GM21619 (cell line): ENCODE measurements around the gene PTTG1IP.
"Not testable (repeated sequence)": the region's sequence is repeated elsewhere in the genome, so short reads cannot be mapped to it uniquely, and the experiment has no call there.

Experiments used
- ATAC-seq: cut with Tn5 transposase; IDR thresholded peaks from one replicate; pipeline ENCODE4 v1.9.1; 2021; ENCODE audit not compliant: unreplicated experiment

PTTG1IP gene

GRCh38 chr21:44883250-44883649 is 9.8 kb upstream of the PTTG1IP start:
- ATAC-seq: no peak

DNA sequence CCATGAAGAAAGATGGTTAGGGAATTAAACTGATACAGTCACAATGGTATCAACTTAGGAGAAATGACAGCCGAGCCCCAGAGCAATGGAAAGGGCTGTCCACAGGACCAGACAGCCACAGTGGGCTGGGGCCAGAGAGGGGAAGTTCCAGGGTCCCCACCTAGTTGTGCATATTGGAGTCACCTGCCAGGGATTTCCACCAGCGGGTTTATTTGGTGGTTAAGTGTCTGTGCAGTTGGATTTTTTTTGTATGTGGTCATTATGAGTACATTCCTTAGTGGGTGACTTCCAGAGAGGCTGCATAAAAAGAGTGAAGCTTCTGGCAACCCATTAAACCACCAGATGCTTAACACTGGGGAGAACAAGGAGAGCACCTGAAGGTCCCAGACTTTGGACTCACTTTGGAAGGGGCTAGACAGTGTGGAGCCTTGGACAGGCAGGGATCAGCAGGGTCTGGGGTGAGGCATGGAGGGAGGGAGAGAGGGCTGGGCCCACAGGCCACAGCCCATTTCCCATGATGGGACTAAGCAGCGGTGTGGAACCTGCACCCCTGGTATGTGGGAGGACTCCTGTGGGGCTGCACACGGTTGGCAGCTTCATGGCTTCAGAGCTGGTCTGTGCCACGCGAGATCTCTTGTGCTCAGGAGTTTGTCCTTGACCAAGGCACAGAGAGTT is 7.8 kb upstream of the PTTG1IP start:
- no peak for ATAC-seq

DNA sequence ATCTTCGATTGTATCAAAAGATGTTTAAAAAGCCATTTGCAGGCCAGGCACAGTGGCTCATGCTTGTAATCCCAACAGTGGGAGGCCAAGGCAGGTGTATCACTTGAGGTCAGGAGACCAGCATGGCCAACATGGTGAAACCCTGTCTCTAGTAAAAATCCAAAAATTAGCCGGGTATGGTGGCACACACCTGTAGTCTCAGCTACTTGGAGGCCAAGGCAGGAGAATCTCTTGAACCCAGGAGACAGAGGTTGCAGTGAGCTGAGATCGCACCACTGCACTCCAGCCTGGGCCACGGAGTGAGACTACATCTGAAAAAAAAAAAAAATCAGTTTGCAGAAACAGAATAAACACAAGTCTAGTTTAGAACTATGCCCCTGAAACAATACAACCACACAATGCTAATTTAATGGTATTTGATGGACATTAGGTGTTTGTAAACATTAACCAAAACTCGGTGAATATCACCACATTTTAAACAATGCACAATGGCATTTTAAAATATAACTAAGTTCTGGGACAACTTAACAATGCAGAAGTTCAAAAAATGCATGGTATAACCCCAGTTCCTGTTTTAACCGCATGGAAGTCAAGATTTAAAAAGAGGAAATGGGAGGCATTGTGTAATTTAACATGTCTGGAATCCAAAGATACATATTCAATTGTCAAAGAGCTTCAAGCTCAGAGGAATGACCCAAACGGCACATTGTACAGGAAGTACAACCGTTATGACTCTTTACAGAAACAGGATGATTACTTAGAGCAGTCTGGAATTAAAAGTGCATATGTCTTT is 7.1 kb upstream of the PTTG1IP start:
- ATAC-seq: no peak

DNA sequence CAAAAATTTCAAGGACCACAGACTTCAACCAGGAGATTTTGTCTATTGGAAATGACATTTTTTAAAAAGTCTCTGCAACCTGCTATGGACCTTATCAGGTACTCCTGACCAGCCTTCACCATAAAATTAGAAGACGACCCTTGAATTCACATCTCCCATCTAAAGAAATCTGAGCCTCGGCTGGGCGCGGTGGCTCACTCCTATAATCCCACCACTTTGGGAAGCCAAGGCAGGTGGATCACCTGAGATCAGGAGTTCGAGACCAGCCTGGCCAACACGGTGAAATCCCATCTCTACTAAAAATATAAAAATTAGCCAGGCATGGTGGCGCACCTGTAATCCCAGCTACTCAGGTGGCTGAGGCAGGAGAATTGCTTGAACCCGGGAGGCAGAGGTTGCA is 5.7 kb upstream of the PTTG1IP start:
- ATAC-seq: not testable (repeated sequence)

DNA sequence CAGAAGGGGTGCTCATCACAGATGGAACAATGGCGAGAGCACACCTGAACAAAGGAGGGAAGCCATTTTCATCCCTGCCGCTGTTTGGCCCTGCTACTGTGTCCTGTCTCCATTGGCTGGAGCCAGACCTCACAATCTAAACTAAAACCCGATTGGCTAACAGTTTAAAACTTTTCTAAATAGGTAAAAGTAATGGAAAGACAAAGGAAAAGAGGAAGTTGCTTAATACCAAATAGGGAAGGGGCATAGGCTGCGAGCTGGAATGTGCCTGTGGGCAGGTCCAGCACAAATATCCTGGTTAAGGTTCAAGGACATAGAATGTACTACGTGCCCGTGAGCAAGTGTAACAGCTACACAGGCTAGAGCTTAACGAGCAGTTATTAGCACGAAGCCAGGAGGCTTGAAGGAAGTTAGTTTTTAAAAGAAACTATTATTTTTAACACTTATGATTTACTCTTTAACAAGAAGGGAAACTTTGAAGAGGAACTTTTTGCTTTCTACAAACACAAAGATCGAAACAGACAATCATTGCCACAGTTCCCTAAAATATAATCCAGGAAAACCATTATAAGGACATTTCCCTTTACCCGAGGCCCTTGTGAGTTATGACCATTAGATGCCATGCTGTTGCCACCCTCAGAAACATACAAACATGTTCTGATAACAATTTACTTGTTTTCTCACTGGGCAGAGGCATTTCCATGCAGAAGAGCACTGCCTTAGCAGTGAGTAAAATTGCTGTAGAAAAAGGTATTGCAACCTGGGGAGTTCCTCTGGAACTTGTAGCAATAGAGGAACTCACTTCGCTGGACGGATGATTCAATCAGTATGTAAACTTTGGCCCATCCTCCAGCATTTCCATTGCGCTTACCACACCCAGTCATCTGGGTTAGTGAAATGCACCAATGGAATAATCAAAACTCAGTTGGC is 4.8 kb upstream of the PTTG1IP start:
- no peak for ATAC-seq

DNA sequence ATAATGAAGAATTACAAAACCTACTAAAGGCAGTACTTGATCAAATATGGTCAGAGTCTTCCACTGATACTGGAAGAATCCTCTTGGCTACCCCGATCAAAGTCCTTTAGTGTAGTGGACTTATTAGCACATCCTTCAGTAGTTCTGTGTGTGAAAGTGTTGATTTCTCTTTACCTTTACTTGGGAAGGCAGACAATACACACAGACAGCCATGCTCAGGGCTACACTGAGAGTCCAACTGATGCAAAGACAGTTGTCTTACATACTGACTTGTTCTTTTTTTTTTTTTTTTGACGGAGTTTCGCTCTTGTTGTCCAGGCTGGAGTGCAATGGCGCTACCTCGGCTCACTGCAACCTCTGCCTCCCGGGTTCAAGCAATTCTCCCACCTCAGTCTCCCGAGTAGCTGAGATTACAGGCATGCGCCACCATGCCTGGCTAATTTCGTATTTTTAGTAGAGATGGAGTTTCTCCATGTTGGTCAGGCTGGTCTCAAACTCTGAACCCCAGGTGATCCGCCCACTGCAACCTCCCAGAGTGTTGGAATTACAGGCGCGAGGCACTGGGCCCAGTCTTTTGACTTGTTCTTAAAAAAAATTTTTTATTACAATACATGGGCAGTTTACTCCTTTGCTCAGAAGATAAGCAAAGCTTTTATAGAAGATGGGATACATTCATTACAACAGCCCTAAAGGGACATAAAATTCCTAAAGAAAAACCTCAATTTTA is 3.5 kb upstream of the PTTG1IP start:
- no peak for ATAC-seq

- ATAC-seq: no peak
Observed at GRCh38 chr21:44875316-44875700, 1.8 kb upstream of the PTTG1IP start.

DNA sequence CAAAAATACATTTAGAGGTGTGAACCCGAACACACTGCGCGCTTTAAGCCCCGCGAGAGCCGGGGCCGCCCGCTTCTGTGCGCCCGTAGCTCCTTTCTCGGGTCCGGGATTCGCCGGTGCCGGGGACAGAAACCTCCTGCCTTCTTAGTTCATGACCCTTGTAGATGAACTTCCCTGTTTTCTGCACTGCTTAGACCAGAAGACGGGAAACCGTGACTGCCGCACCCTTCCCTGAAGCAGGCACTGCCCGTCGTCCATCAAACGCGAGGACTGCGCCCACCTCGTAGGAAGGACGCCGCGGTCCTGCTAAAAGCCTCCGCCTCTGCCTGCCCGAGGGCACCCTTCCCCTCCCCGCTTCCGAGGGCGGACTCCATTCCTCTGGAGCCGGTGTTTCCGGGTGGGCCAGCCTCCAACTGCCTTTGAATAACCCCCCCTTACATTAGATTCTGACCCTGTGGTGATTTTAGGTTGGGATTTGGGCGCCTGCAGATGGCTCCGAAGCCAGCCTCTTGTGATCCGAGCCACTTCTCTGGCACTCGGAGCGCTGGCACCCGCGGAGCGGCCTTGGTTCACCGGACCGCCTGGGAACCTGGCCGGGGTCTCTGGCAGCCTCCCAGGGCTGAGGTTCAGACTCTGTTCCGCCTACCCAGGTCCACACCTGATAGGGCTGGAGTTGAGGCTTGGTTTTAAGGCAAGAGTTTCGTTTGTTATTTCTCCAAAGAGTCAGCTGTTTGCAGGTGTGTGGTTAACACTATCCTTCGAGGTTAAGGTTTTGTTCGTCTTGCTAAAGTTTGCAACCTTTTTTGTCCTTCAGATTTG is 1.2 kb upstream of the PTTG1IP start:
- peak; percentile 15 for ATAC-seq

- peak; percentile 6 for ATAC-seq
Observed at GRCh38 chr21:44874240-44874496, 678 bp upstream of the PTTG1IP start.

- ATAC-seq: no peak
Observed at GRCh38 chr21:44872649-44873355, 688 bp downstream of the PTTG1IP start.

GRCh38 chr21:44872323-44872648 is 1.2 kb downstream of the PTTG1IP start:
- no peak for ATAC-seq

DNA sequence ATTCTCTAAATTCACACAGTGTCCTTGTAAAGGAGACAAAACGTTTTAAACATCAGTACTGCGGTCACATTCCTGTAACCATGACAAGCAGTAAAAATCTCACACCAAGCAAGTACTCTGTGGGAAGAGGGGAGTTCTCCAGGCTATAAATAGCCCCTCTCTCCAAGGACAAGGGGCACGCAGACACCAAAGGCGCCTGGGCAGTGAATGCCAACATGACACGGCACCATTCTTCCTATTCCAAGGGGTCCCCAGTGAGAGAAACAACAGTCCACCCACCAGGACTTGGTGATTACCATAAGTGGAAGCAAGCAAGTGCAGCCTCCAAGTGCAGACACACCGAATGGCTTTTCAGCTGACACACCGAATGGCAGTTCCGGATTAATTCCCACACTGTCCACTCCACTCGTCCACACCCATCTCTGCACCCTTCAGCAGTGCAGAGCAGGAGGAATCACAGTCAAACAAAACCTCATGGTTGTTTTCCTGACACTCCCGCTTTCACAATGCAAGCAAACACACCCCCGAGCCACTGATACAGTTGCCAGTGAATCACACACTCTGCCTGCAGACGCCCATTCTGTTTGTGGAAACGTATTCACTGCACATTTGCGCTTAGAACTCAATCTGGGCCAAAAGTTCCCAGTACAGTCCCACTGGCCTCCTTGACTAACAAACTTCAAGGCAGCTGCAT is 1.8 kb downstream of the PTTG1IP start:
- ATAC-seq: no peak

- no peak for ATAC-seq
Observed at GRCh38 chr21:44870748-44871495, 2.6 kb downstream of the PTTG1IP start.

- ATAC-seq: no peak
Observed at GRCh38 chr21:44869781-44870747, 3.4 kb downstream of the PTTG1IP start.

GRCh38 chr21:44868707-44869106 is 4.8 kb downstream of the PTTG1IP start:
- no peak for ATAC-seq

- no peak for ATAC-seq
Observed at GRCh38 chr21:44867999-44868700, 5.3 kb downstream of the PTTG1IP start.

DNA sequence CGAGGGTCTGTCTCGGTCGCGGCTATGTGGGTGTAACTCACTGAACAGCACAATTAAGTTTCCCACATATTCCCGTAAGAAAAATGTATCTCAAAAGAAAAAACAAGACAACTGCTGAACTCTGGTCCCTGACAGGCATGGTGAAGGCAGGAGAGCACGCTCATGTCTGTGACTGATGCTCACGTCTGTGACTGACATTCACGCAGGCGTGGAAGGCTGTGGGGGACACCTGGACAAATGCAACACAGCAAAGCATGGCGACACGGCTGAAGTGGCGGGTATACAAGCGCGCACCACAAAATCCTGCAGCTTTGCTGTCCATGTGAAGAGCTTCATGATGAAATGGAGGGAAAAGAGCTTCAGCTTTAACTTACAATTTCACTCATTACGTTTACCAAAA is 6.0 kb downstream of the PTTG1IP start:
- no peak for ATAC-seq
